ENCODE data around the gene CDKL5.

DNA sequence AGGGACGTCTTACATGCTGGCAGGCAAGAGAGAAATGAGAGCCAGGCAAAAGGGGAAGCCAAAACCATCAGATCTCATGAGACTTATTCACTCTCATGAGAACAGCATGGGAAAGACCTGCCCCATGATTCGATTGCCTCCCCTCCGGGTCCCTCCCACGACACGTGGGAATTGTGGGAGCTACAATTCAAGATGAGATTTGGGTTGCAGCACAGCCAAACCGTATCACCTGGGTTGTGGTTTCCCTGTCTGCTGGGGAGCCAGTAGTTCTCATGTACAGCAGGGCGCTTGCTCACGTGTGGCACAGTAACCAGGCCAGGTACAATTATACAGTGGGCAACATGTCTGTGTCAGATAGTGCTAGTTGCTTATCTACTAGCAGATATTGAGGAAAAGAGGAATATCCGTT is 257.6 kb downstream of the CDKL5 start:
- TF ChIP-seq, protein P1, sequence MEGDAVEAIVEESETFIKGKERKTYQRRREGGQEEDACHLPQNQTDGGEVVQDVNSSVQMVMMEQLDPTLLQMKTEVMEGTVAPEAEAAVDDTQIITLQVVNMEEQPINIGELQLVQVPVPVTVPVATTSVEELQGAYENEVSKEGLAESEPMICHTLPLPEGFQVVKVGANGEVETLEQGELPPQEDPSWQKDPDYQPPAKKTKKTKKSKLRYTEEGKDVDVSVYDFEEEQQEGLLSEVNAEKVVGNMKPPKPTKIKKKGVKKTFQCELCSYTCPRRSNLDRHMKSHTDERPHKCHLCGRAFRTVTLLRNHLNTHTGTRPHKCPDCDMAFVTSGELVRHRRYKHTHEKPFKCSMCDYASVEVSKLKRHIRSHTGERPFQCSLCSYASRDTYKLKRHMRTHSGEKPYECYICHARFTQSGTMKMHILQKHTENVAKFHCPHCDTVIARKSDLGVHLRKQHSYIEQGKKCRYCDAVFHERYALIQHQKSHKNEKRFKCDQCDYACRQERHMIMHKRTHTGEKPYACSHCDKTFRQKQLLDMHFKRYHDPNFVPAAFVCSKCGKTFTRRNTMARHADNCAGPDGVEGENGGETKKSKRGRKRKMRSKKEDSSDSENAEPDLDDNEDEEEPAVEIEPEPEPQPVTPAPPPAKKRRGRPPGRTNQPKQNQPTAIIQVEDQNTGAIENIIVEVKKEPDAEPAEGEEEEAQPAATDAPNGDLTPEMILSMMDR (IDR thresholded peaks at IDR 0.05): no peak
- TF ChIP-seq ZFX (IDR thresholded peaks at IDR 0.05; ENCODE audit: borderline replicate concordance): no peak
